KMS-11 (cell line): ENCODE data around the gene MAP2K5.

Source experiments
- H2AFZ ChIP-seq: fragments of 200-600 bp; sonication (generic); 2 replicates; pipeline ENCODE4 v1.6.1; 2016; ENCODE audit warnings: antibody characterized with exemption, mixed run types, low read depth
- H3K27ac ChIP-seq: fragments of 200-600 bp; sonication (generic); 2 replicates; pipeline ENCODE4 v1.6.1; 2016; ENCODE audit warnings: mild to moderate bottlenecking, mixed run types
- H3K27me3 ChIP-seq: fragments of 200-600 bp; sonication (generic); 2 replicates; pipeline ENCODE4 v1.6.1; 2017; ENCODE audit warnings: mild to moderate bottlenecking, low read depth, mixed run types, moderate library complexity; ENCODE audit not compliant: insufficient read depth
- H3K36me3 ChIP-seq: fragments of 200-600 bp; sonication (generic); 2 replicates; pipeline ENCODE4 v1.6.1; 2017; ENCODE audit warnings: mild to moderate bottlenecking, mixed run types; ENCODE audit not compliant: insufficient read depth
- H3K4me1 ChIP-seq: fragments of 200-600 bp; sonication (generic); 2 replicates; pipeline ENCODE4 v1.6.1; 2016; ENCODE audit warnings: mild to moderate bottlenecking, low read depth, mixed run types; ENCODE audit not compliant: poor library complexity, severe bottlenecking
- H3K4me2 ChIP-seq: fragments of 200-600 bp; sonication (generic); 2 replicates; pipeline ENCODE4 v1.7.0; 2016; ENCODE audit warnings: mild to moderate bottlenecking, mixed run types
- H3K4me3 ChIP-seq: fragments of 200-600 bp; sonication (generic); IDR thresholded peaks from 2 replicates; pipeline ENCODE4 v1.6.1; 2017; ENCODE audit warnings: low read depth, low read length, mixed read lengths; ENCODE audit not compliant: insufficient read depth
- H3K79me2 ChIP-seq: fragments of 200-600 bp; sonication (generic); 2 replicates; pipeline ENCODE4 v1.6.1; 2016; ENCODE audit warnings: low read depth, mixed run types; ENCODE audit not compliant: insufficient read depth
- H3K9ac ChIP-seq: fragments of 200-600 bp; sonication (generic); 2 replicates; pipeline ENCODE4 v1.6.1; 2016; ENCODE audit warnings: mild to moderate bottlenecking, mixed run types
- H4K20me1 ChIP-seq: fragments of 200-600 bp; sonication (generic); 2 replicates; pipeline ENCODE4 v1.6.1; 2016; ENCODE audit warnings: mild to moderate bottlenecking, mixed run types; ENCODE audit not compliant: insufficient read depth
- CTCF ChIP-seq: fragments of 200-600 bp; sonication (generic); conservative IDR thresholded peaks from 2 replicates; pipeline ENCODE4 v1.6.1; 2017; ENCODE audit warnings: low read depth, mild to moderate bottlenecking, antibody characterized with exemption, low read length, moderate library complexity, mixed read lengths

The MAP2K5 gene

GRCh38 chr15:67542420-67543347 lies at the start of gene MAP2K5:
MAP2K5 (plus strand) TSS chr15:67542703; CDS start chr15:67543336, 633 bp downstream.
- H3K27ac ChIP-seq: peak within 1 kb of the TSS; percentile 62
- no peaks in the 10 kb centered on the region for H3K79me2 ChIP-seq
- no peaks in the 10 kb centered on the region for H4K20me1 ChIP-seq
- H3K4me3 ChIP-seq: no peak within 1 kb of the TSS
- TF ChIP-seq CTCF: no peak
- peaks cover 32% of the 10 kb centered on the region for H3K4me1 ChIP-seq
- no peaks in the 10 kb centered on the region for H3K36me3 ChIP-seq
- peak within 1 kb of the TSS; percentile 98 for H2AFZ ChIP-seq
- peak within 1 kb of the TSS; percentile 92 for H3K4me2 ChIP-seq
- no peaks in the 10 kb centered on the region for H3K27me3 ChIP-seq
- peak within 1 kb of the TSS; percentile 76 for H3K9ac ChIP-seq

- H3K27me3 ChIP-seq: no peaks in the 10 kb centered on the region
- H3K36me3 ChIP-seq: no peaks in the 10 kb centered on the region
- H3K4me2 ChIP-seq: no peak overlapping the region
- H3K9ac ChIP-seq: no peak overlapping the region
- TF ChIP-seq CTCF: no peak
- H4K20me1 ChIP-seq: no peaks in the 10 kb centered on the region
- no peak overlapping the region for H3K4me3 ChIP-seq
- H3K27ac ChIP-seq: no peak overlapping the region
- H3K79me2 ChIP-seq: no peaks in the 10 kb centered on the region
- H3K4me1 ChIP-seq: no peaks in the 10 kb centered on the region
- no peak overlapping the region for H2AFZ ChIP-seq
Measured at GRCh38 chr15:67495585-67495984, 46.9 kb upstream of the MAP2K5 start.

GRCh38 chr15:67501177-67501835 lies 41.2 kb upstream of the MAP2K5 start:
- Histone ChIP-seq H3K27me3 (no peaks in the 10 kb centered on the region), H2AFZ (no peak overlapping the region), H4K20me1 (no peaks in the 10 kb centered on the region), H3K36me3 (no peaks in the 10 kb centered on the region), H3K9ac (no peak overlapping the region), H3K4me3 (no peak overlapping the region), H3K4me1 (no peaks in the 10 kb centered on the region), H3K79me2 (no peaks in the 10 kb centered on the region), H3K4me2 (no peak overlapping the region), H3K27ac (no peak overlapping the region)
- no peak for TF ChIP-seq CTCF

- H3K4me3 ChIP-seq: no peak overlapping the region
- H3K79me2 ChIP-seq: no peaks in the 10 kb centered on the region
- no peaks in the 10 kb centered on the region for H3K36me3 ChIP-seq
- no peak overlapping the region for H3K27ac ChIP-seq
- H3K9ac ChIP-seq: no peak overlapping the region
- no peaks in the 10 kb centered on the region for H3K4me1 ChIP-seq
- no peak for TF ChIP-seq CTCF
- H2AFZ ChIP-seq: no peak overlapping the region
- H3K27me3 ChIP-seq: no peaks in the 10 kb centered on the region
- no peak overlapping the region for H3K4me2 ChIP-seq
- no peaks in the 10 kb centered on the region for H4K20me1 ChIP-seq
Measured at GRCh38 chr15:67501836-67502461, 40.6 kb upstream of the MAP2K5 start.
